22Rv1 (cell line): Measurements from ENCODE around the gene CNTNAP2.

ENCODE experiments used
- H3K27ac ChIP-seq: fragments of 450-650 bp; 2 replicates; pipeline ENCODE4 v1.5.1; 2017
- ZFX ChIP-seq: fragments of 450-650 bp; IDR thresholded peaks from 2 replicates; pipeline ENCODE4 v1.6.1; 2017; ENCODE audit warnings: antibody characterized with exemption, borderline replicate concordance
- TF ChIP-seq, protein P1 (sequence below): fragments of 450-650 bp; IDR thresholded peaks from 2 replicates; pipeline ENCODE4 v1.5.1; 2017; ENCODE audit warnings: mild to moderate bottlenecking

Gene CNTNAP2

DNA sequence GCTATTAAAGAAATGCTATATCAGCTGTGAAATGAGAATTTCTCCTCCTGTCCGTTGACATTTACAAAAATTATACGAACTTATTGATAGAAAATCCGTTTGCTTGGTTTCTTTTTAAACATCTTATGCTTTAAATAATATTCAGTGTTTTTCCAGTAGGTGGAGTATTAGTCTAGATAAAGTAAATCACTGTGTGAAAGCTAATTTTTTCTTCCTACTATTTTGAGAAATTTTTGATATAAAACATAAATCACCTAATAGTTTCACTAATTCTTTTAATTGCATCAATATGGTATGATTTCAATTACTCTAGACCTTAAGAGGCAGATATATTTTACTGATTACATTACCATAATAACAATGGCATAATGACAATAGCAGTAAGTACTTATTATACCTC, 2138.7 kb downstream of the CNTNAP2 start:
- TF ChIP-seq, protein P1, sequence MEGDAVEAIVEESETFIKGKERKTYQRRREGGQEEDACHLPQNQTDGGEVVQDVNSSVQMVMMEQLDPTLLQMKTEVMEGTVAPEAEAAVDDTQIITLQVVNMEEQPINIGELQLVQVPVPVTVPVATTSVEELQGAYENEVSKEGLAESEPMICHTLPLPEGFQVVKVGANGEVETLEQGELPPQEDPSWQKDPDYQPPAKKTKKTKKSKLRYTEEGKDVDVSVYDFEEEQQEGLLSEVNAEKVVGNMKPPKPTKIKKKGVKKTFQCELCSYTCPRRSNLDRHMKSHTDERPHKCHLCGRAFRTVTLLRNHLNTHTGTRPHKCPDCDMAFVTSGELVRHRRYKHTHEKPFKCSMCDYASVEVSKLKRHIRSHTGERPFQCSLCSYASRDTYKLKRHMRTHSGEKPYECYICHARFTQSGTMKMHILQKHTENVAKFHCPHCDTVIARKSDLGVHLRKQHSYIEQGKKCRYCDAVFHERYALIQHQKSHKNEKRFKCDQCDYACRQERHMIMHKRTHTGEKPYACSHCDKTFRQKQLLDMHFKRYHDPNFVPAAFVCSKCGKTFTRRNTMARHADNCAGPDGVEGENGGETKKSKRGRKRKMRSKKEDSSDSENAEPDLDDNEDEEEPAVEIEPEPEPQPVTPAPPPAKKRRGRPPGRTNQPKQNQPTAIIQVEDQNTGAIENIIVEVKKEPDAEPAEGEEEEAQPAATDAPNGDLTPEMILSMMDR = peak; percentile 59
- no peak for TF ChIP-seq ZFX
- H3K27ac ChIP-seq = no peak overlapping the region

DNA sequence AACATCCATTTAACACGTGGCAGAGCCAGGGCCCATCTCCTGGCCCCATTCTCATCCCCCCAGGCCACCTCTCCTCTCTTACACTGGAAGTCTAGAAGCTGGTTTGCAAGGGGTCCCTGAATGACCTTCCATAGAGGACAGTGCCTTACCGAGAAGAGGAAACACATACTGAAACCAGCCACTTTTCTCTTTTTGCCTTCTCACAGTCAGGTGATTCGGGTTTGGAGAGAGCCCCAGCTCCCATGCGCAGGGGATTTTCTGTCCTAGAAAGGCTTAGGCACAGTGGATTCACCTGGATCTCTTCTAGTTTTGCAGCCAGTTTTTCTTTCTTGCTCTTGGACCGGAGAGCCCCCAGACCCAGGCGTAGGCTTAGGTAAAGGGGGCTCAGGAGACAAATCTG, 2139.8 kb downstream of the CNTNAP2 start:
- TF ChIP-seq ZFX = no peak
- TF ChIP-seq, protein P1 = no peak
- no peak overlapping the region for H3K27ac ChIP-seq

- no peak for TF ChIP-seq ZFX
- TF ChIP-seq, protein P1 = no peak
- H3K27ac ChIP-seq = no peak overlapping the region
These were observed 2144.0 kb downstream of the CNTNAP2 start for GRCh38 chr7:148260599-148260998.

DNA sequence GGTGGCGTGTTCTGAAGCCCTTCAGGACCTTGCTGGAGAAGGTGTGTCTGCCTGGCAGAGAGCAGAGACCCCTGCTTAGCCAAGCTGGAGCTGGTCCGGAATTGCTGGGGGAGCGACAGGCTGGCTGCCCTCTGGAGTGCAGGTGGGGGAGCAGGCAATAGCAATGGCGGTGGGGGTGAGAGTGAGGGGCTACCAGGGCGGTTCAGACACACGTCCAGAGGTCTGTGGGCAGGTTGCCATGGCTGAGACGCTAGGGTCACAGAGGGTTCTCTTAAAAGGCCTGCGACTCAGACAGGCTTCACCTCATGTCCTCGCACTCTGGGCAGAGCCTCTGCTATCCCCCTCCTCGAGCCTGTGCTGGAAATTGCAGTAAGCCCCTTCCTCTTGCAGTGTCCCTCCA, 2144.9 kb downstream of the CNTNAP2 start:
- no peak overlapping the region for H3K27ac ChIP-seq
- TF ChIP-seq, protein P1 = no peak
- no peak for TF ChIP-seq ZFX

GRCh38 chr7:148261996-148262688, 2145.5 kb downstream of the CNTNAP2 start:
- no peak overlapping the region for H3K27ac ChIP-seq
- TF ChIP-seq, protein P1 = no peak
- TF ChIP-seq ZFX = no peak

DNA sequence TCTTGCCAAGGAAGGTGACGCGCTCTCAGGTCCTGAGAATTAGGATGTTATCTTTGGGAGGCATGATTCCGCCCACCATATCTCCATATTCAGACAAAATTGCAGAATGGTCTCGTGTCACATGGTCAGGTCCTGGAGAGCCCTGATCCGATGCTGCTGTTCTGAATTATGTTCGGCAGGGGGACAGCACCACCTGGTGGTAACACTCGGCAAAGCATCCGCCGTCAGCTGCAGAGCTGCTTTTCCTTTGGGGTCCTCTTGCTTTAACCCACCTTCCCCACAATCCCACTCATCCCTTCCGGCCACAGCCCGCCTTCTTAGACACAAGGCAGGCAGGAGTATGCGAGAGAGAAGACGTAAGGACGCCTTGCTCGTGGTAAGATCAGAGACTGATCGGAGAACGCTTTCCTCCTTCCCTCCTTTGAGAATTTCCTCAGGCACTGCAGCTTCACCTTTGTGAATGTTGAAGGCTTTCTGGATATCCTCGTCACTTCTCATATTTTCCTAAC, 2146.2 kb downstream of the CNTNAP2 start:
- no peak overlapping the region for H3K27ac ChIP-seq
- TF ChIP-seq ZFX = no peak
- TF ChIP-seq, protein P1 = peak; percentile 99

- H3K27ac ChIP-seq = no peak overlapping the region
- TF ChIP-seq ZFX = no peak
- TF ChIP-seq, protein P1 = peak; percentile 95
These were observed 2148.4 kb downstream of the CNTNAP2 start for GRCh38 chr7:148264933-148265557.
